ENCODE measurements around the gene SRP72.

DNA sequence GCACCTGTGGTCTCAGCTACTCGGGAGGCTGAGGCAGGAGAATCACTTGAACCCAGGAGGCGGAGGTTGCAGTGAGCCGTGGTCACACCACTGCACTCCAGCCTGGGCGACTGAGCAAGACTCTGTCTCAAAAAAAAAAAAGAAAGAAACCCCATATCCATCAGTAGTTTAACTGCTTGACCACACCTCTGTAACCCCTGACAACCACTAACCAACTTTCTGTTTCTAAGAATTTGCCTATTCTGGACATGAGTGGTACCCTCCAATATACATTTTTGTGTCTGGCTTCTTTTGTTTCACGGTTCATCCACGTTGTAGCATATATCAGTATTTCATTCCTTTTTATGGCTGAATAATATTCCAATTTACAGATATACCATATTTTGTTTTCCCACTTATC, 41.1 kb upstream of the SRP72 start:
- TF ChIP-seq CTCF (IDR thresholded peaks at IDR 0.05; ENCODE audit: low read length) (no peak), EZH2phosphoT487 (IDR thresholded peaks at IDR 0.05; ENCODE audit: low read length) (no peak)
